Adrenal gland (tissue), 12 donors: ENCODE measurements around the gene TANC1. TPM values are rescaled to one million over a fixed set of nuclear protein-coding genes. Genes with fewer than 3 reads are reported as not detected.

Source experiments
- DNase-seq, 7 donors: peaks; one replicate each; pipeline ENCODE4 v3.0.0-alpha.2; 2019 to 2020
- H3K27ac ChIP-seq, 5 donors: fragments of 200-600 bp; sonication (generic) in 4 of 5; 1 replicate in 3 of 5; 2 replicates in 2 of 5; pipeline versions ENCODE4 v1.5.1 to v1.8.0; 2016 to 2020; ENCODE audit warnings: mild to moderate bottlenecking in 1 of 5
- H3K27me3 ChIP-seq: fragments of 200-600 bp; 2 replicates; pipeline ENCODE4 v1.8.0; 2021
- H3K36me3 ChIP-seq, 2 donors: fragments of 200-600 bp; replicated peaks in 1 of 2; 1 replicate in 1 of 2; 2 replicates in 1 of 2; pipeline versions ENCODE4 v1.5.1 to v1.8.0; 2018 to 2022
- H3K4me1 ChIP-seq, 2 donors: fragments of 200-600 bp; replicated peaks in 1 of 2; 1 replicate in 1 of 2; 2 replicates in 1 of 2; pipeline versions ENCODE4 v1.5.1 to v1.8.0; 2018 to 2021
- H3K4me3 ChIP-seq, 4 donors: fragments of 200-600 bp; sonication (generic) in 3 of 4; one replicate each; pipeline ENCODE4 v1.5.1; 2016 to 2018
- H3K9me3 ChIP-seq, 3 donors: fragments of 200-600 bp; sonication (generic) in 1 of 3; replicated peaks in 1 of 3; 1 replicate in 2 of 3; 2 replicates in 1 of 3; pipeline versions ENCODE4 v1.5.1 to v1.8.0; 2016 to 2021
- POLR2A ChIP-seq, 2 donors: fragments of 450-650 bp; IDR thresholded peaks; one replicate each; pipeline ENCODE4 v1.6.1; 2017; ENCODE audit warnings: antibody characterized with exemption in 2 of 2, mild to moderate bottlenecking in 2 of 2, moderate library complexity in 1 of 2
- WGBS, 4 donors: extraction: QIAGEN DNeasy Blood & Tissue Kit in 2 of 4; methylation state at CpG; one replicate each; pipeline versions ENCODE4 v1.1.5 to v1.1.7; 2013 to 2017; 5-methylcytosine and 5-hydroxymethylcytosine counted together
- intact Hi-C, 2 donors: fragments of 100-400 bp; cut with DNase I; formaldehyde crosslinking; loops; one replicate each; pipeline versions ENCODE4 v1.14.1 to v1.15.0; 2022 to 2023
- polyA plus RNA-seq, 3 donors: library from polyadenylated mRNA; stranded (reverse); fragments of 200-250 nt in 2 of 3; fragments of 350-450 nt in 1 of 3; fragmentation: Illumina TruSeq in 1 of 3; extraction: RNeasy Lipid Tissue Mini Kit (QIAGEN cat#74804) in 1 of 3; gene quantifications; one replicate each; pipeline ENCODE4 v1.2.3, GENCODE V29; 2013 to 2014
- total RNA-seq, 9 donors: library from RNA; depleted of rRNA in 4 of 9; stranded (reverse); fragments of >200 nt in 4 of 9; fragments of 120-200 nt in 1 of 9; fragmentation: NEBNext Ultra II Directional in 1 of 9; extraction: Animal tissue kit (Norgen Biotek cat#: 25700) in 1 of 9; gene quantifications; one replicate each; pipeline versions ENCODE4 v1.1.0 to v1.2.4, GENCODE V29; 2013 to 2023
- TF ChIP-seq, protein P1 (sequence below), 6 experiments: fragments of 450-650 bp in 4 of 6; fragments of 200-600 bp in 2 of 6; sonication (generic) in 1 of 6; IDR thresholded peaks; 1 replicate in 5 of 6; 2 replicates in 1 of 6; pipeline versions ENCODE4 v1.5.1 to v1.8.0; 2016 to 2021; ENCODE audit warnings: antibody characterized with exemption in 6 of 6, mild to moderate bottlenecking in 2 of 6, moderate library complexity in 1 of 6
- donor health status: healthy with polysubstance abuse.
- donor health status: Bipolar disorder and iron deficiency.
- donor health status: DM: yes; HTN: yes; CAD: no.
- donor health status: DM: no; HTN: no; CAD: no.
- donor health status: DM: no; HTN: no; CAD: no.
- donor health status: DM: yes; HTN: yes; CAD: no.

The TANC1 gene
- total and polyA plus RNA-seq, 12 donors: 14.1 to 53.3 (median 24.8) TPM

DNA sequence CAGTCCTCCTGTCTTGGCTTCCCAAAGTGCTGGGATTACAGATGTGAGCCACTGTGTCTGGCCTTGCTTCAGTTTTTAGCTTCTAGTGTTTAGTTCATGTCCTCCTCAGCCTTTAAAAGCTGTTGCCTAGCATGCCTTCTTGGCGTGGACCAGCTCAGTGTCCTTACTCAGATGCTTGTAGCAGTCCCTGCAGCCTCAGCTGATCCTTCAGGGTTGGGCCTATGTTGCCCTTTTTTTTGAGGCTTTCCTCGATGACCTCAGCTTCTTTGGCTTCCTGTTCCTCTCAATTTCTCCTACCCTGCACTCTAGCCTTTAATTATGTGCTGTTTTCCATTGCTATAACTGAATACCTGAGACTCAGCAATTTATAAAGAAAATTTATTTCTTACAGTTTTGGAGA is 57.7 kb downstream of the TANC1 start:
- Histone ChIP-seq H3K4me1 (peaks cover 10 to 27% of the 10 kb centered on the region in 2 donors), H3K27me3 (no peaks in the 10 kb centered on the region), H3K27ac (no peak overlapping the region), H3K36me3 (no peaks in the 10 kb centered on the region), H3K9me3 (no peaks in the 10 kb centered on the region), H3K4me3 (no peak overlapping the region)
- TF ChIP-seq, protein P1, sequence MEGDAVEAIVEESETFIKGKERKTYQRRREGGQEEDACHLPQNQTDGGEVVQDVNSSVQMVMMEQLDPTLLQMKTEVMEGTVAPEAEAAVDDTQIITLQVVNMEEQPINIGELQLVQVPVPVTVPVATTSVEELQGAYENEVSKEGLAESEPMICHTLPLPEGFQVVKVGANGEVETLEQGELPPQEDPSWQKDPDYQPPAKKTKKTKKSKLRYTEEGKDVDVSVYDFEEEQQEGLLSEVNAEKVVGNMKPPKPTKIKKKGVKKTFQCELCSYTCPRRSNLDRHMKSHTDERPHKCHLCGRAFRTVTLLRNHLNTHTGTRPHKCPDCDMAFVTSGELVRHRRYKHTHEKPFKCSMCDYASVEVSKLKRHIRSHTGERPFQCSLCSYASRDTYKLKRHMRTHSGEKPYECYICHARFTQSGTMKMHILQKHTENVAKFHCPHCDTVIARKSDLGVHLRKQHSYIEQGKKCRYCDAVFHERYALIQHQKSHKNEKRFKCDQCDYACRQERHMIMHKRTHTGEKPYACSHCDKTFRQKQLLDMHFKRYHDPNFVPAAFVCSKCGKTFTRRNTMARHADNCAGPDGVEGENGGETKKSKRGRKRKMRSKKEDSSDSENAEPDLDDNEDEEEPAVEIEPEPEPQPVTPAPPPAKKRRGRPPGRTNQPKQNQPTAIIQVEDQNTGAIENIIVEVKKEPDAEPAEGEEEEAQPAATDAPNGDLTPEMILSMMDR (IDR thresholded peaks at IDR 0.05): no peak
- no peak for TF ChIP-seq POLR2A (IDR thresholded peaks at IDR 0.05)
- no peak for DNase-seq
- WGBS, 4 donors: 50 to 77% (median 63%) methylated on average over 2 of the region's 2 CpGs
- intact Hi-C loops: no loop called here

DNA sequence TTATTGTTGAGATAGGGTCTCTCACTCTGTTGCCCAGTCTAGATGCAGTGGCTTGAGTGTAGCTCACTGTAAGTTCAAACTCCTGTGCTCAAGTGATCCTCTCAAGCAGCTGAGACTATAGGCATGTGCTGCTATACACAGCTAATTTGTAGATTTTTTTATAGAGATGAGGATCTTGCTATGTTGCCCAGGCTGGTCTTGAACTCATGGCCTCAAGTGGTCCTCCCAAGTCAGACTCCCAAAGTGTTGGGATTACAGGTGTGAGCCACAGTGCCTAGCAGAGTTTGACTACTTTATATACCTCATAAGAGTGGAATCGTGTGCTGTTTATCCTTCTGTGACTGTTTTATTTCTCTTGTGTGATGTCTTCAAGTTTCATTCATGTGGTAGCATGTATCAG is 60.3 kb downstream of the TANC1 start:
- no peak for DNase-seq
- 93 to 96% (median 95%) methylated on average over 1 of the region's 1 CpG for WGBS, 4 donors
- Histone ChIP-seq H3K4me3 (no peak overlapping the region), H3K9me3 (no peaks in the 10 kb centered on the region), H3K27me3 (no peaks in the 10 kb centered on the region), H3K36me3 (no peaks in the 10 kb centered on the region), H3K27ac (no peak overlapping the region), H3K4me1 (peaks cover 31 to 51% of the 10 kb centered on the region in 2 donors)
- intact Hi-C loops: no loop called here
- TF ChIP-seq, protein P1 (IDR thresholded peaks at IDR 0.05): no peak
- no peak for TF ChIP-seq POLR2A (IDR thresholded peaks at IDR 0.05)

- Histone ChIP-seq H3K4me3 (no peak overlapping the region), H3K9me3 (no peaks in the 10 kb centered on the region), H3K36me3 (no peaks in the 10 kb centered on the region), H3K27ac (peak overlapping the region in 3 of 5 donors; percentile 74 to 89 (median 76)), H3K4me1 (peaks cover 31 to 53% of the 10 kb centered on the region in 2 donors), H3K27me3 (no peaks in the 10 kb centered on the region)
- DNase-seq: no peak
- no peak for TF ChIP-seq POLR2A (IDR thresholded peaks at IDR 0.05)
- TF ChIP-seq, protein P1 (IDR thresholded peaks at IDR 0.05): no peak
- WGBS, 4 donors: 41 to 48% (median 42%) methylated on average over 2 of the region's 2 CpGs
- intact Hi-C loops: loop anchor here in 1 of 2 donors (2.0 kb wide), 1 partner anchor 59 kb away; no protein-coding TSS in a partner anchor
These were observed 61.5 kb downstream of the TANC1 start for GRCh38 chr2:159029936-159030335.

DNA sequence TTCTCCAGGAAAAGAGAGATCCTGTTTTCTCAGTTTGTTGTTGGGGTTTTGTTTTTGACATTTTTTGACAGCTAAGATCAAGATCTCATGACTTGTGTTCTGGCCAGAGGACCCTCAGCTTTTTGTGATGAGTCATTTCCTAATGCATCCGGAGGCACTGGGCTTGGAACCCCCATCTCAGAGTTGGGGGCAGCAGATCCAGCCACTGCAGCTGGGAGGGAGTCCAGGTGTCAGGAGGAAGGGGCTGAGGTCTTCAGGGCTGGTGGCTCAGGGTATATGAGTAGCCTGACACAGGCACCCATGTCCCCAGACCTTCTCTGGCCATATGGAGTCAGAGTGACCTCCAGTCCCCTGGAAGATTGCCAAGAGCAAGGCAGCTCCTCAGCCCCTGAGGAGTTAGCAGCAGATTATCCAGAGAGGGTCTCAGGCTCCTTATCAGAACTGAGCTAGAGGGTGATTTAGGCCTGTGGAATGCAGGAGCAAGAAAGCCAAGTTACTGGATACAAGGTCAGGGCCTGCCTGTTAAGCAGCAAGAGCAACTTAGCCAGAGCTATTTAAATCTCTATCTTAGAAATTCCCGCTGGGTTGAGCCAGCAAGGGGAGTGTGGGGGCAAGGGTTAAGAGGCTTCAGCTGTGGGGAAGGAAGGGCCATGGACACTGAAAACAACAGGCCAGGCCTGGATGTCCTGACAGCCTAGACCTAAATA is 62.4 kb downstream of the TANC1 start:
- WGBS, 4 donors: 6 to 15% (median 12%) methylated on average over 2 of the region's 2 CpGs
- no peaks in the 10 kb centered on the region for H3K36me3 ChIP-seq
- DNase-seq: peak; percentile 53 to 88 (median 75)
- peak overlapping the region in 4 of 5 donors; percentile 46 to 89 (median 75) for H3K27ac ChIP-seq
- no peaks in the 10 kb centered on the region for H3K9me3 ChIP-seq
- intact Hi-C loops: loop anchor here in 1 of 2 donors (2.0 kb wide), 1 partner anchor 60 kb away; no protein-coding TSS in a partner anchor
- H3K4me1 ChIP-seq: peaks cover 31 to 56% of the 10 kb centered on the region in 2 donors
- H3K27me3 ChIP-seq: no peaks in the 10 kb centered on the region
- TF ChIP-seq, protein P1 (IDR thresholded peaks at IDR 0.05): no peak
- no peak for TF ChIP-seq POLR2A (IDR thresholded peaks at IDR 0.05)
- no peak overlapping the region for H3K4me3 ChIP-seq
